GM21381 (cell line): ENCODE measurements around the gene CALU.

Experiments used
- ATAC-seq: cut with Tn5 transposase; IDR thresholded peaks from one replicate; pipeline ENCODE4 v1.9.1; 2021; ENCODE audit warnings: mild to moderate bottlenecking, moderate library complexity; ENCODE audit not compliant: unreplicated experiment

The CALU gene

DNA sequence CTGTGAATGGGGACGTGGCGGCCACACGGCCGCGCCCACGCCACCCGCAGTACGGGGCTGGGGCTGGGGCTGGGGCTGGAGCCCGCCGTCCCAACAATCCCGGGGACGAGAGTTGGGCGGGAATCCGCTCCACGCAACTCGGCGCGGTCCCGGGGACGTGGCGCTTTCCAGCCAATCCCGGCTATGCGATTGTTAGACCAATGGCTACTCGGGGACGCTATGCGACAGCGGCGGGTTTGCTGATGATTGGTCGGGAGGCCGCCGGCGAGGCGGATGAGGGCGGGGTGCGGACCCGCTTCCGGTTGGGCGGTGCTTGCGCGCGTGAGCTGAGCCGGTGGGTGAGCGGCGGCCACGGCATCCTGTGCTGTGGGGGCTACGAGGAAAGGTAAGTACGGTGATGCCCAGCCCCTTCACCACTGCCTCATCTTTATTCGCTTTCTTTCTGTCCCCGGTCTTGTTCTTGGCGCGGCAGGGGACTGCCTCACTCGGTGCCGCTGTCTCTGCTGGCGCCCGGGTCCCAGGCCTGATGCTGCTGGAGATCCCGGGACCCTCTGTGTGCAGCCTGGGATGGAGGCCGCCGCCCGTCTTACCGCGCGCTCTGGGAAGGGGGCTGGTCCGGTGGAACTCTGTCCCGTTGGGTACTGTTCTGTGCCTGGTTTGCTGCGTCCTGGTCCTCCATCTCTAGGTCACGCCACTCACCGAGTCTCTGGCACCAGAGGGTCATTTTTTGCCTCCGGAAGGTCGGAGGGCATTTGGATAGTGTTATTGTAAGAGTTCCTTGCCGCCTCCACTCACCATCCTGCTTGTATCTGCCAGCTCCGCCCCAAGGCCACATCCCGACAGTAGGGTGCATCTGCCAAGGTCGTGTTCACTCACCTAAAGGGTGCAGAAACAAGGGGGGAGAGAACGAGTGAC lies at the start of gene CALU:
CALU (plus strand) TSS at position 312 of the 915 bp plus-strand sequence. CDS start 9,225 bp downstream, outside the sequence.
- peak; percentile 98 for ATAC-seq

- no peak for ATAC-seq
Observed at GRCh38 chr7:128691227-128691626, 47.9 kb upstream of the CALU start.

GRCh38 chr7:128692623-128693270 lies 46.4 kb upstream of the CALU start:
- ATAC-seq: no peak

GRCh38 chr7:128693373-128694015 lies 45.7 kb upstream of the CALU start:
- ATAC-seq: no peak

GRCh38 chr7:128694738-128695137 lies 44.4 kb upstream of the CALU start:
- no peak for ATAC-seq

GRCh38 chr7:128697302-128697905 lies 41.8 kb upstream of the CALU start:
- no peak for ATAC-seq

GRCh38 chr7:128699196-128699712 lies 39.9 kb upstream of the CALU start:
- no peak for ATAC-seq

- no peak for ATAC-seq
Observed at GRCh38 chr7:128699895-128700294, 39.3 kb upstream of the CALU start.

DNA sequence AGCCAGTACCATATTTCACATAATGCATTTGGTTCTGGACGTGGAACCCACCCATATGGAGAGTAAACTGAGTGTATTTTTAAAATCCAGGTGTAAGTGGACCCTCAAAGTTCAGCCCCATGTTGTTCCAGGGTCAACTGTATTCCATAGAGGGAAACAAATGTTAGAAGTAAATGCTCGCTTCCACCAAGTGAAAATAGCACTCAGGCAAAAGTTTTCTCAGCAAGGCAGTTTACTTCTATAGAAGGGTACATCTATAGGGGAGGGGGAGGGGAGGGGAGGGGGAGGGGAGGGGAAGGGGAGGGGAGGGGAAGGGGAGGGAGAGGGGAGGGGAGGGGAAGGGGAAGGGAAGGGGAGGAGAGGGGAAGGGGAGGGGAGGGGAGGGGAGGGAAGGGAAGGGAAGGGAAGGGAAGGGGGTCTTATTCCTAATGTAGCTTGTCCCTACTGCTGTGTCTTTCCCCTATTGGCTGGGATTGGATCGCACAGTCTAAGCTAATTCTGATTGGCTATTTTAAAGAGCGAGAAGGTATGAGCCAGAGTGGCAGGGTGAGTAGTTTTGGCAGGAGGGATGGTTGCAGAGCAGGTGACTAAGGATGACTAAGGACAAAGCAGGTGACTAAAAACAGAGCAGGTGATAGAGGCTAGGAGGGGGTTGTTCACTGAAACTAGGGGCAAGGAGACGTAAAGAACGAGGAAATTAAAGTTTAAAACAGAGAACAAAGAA lies 37.9 kb upstream of the CALU start:
- ATAC-seq: no peak

- no peak for ATAC-seq
Observed at GRCh38 chr7:128703609-128704241, 35.4 kb upstream of the CALU start.

- no peak for ATAC-seq
Observed at GRCh38 chr7:128705891-128706333, 33.2 kb upstream of the CALU start.

DNA sequence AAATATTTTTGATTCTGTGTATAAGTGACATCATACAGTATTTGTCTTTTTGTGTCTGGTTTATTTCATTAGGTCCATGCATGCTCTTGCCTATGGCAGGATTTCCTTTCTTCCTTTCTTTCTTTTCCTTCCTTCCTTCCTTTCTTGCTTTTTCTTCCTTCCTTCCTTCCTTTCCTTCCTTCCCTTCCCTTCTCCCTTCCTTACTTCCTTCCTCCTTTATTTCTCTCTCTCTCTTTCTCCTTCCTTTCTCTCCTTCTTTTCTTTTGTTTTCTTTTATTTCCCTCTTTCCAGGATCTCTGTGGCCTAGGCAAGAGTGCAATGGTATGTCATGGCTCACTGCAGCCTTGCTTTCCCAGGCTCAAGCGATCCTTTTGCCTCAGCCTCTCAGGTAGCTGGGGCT lies 31.4 kb upstream of the CALU start:
- no peak for ATAC-seq

- no peak for ATAC-seq
Observed at GRCh38 chr7:128708235-128708634, 30.9 kb upstream of the CALU start.

DNA sequence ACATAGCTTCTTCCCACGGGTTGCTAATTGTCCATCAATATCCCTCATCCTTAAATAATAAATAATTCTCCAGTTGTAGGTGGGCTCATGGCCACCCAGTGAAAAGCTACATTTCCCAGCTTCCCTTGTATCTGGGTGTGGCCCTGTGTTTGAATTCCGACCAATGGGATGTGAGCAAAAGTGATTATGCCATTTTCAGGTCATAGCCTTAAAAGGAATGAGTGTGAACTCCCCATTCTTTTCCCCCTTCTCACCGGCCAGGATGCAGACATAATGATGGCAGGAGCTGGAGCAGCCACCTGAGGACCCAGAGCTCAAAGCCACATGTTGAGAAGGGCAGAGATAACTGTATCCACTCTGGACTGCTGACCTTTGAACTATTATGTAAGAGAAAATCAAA lies 30.3 kb upstream of the CALU start:
- ATAC-seq: no peak

GRCh38 chr7:128710481-128710880 lies 28.7 kb upstream of the CALU start:
- no peak for ATAC-seq

DNA sequence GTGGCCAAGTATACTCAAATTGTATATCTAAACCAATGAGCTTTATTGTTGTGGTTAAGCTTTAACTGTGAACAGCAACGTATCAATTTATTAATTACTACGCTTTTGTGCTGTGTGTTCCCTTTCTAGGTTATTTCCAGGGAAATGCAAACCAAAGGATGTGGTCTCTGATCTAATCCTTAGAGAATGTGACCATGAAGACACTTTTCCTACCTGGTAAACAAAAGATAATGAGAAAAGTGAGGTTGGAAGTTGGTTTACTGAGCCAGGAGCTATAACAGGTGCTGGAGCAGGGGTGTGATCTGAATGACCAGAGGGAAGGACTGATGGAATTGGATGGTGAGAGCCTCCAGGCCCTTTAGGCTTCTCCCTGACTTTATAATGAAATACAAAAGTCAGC lies 25.4 kb upstream of the CALU start:
- ATAC-seq: no peak

- no peak for ATAC-seq
Observed at GRCh38 chr7:128714701-128715495, 24.3 kb upstream of the CALU start.

DNA sequence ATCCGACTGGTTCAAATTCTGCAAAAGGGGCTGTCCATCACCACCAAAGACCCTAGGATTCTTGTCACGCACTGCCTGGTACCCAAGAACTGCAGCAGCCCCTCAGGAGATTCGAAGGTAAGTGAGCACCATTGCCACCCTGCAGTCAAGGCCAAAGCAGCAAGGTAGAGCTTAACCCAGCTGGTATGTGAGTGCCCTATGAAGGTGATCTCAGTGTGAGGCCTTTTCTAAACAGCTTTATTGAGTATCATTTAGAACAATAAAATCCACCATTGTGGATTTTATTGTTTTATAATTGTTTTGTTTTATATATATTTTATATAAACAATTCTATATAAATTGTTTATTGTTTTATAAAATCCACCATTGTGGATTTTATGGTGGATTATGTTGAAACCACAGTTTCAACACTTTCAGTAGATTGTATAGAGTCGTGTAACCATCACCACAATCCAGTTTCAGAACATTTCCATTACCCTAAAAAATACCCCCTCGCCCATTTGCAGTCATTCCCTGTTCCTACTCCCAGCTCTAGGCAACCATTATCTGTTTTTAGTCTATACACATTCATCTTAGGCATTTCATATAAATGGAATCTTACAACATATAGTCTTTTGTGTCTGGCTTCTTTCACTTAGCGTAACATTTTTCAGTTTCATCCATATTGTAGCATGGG lies 20.1 kb upstream of the CALU start:
- ATAC-seq: no peak
